ENCODE results near the gene CRYBG1. TPM values are rescaled to one million over a fixed set of nuclear protein-coding genes. Genes with fewer than 3 reads are reported as not detected.

The CRYBG1 gene
- total and polyA plus RNA-seq, 4 donors = 0.41 to 12.7 (median 5.8) TPM

DNA sequence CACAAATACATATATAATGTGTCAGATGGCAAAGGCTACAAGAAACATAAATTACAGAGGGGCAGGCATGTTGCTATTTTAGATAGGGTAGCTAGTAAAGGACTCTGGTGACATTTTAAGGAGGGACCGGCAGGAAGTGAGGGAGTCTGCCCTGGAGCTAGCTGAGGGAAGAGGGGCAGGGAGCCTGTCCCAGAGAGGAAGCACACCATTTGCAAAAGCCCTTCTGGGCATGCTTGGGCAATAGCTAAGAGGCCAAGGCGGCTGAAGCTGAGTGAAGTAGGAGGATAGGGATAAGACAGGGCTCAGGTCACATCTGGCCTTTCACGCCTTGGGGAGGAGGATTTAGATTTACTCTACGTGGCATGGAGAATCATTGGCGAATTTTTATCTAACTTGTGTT is 172.5 kb downstream of the CRYBG1 start:
- 65 to 81% methylated on average over 5 of the region's 5 CpGs for WGBS, 2 donors
- H3K4me3 ChIP-seq (ENCODE audit: low read length in 2 of 2) = no peak overlapping the region
- intact Hi-C loops (cut with DNase I) = no loop called here
- no peaks in the 10 kb centered on the region for H3K36me3 ChIP-seq (ENCODE audit: control insufficient read depth in 1 of 2, insufficient read depth in 2 of 2, low read length in 1 of 2)
- no peaks in the 10 kb centered on the region for H3K9me3 ChIP-seq (ENCODE audit: control insufficient read depth, low read length)
- no peaks in the 10 kb centered on the region for H3K27me3 ChIP-seq (ENCODE audit: control insufficient read depth in 1 of 2, insufficient read depth in 2 of 2, low read length in 1 of 2)
- no peaks in the 10 kb centered on the region for H3K4me1 ChIP-seq (ENCODE audit: control insufficient read depth in 1 of 2, insufficient read depth in 2 of 2, low read length in 2 of 2)
- H3K27ac ChIP-seq (ENCODE audit: low read depth in 1 of 2, low read length in 2 of 2) = no peak overlapping the region
- DNase-seq (no peak), ATAC-seq (ENCODE audit: low FRiP score) (no peak)

DNA sequence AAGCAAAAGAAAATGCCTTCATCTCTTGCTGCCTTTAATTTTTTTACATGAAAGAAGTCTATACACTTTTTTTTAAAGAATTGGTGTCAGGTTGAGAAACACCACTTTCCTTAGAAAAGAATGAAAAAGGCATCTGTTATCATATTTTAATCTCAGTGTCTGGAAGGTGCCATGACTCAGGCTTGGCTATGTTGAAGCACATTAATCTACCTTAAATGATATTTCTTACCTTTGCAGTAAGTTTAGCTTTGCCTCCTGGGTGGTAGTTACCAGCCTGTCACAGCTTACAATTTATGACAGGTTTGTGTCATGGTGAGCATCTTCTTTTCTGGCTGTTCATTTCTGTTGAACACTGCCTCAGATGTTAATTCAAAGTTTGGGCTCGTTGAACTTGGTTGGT is 173.5 kb downstream of the CRYBG1 start:
- H3K27ac ChIP-seq (ENCODE audit: low read depth in 1 of 2, low read length in 2 of 2) = no peak overlapping the region
- H3K27me3 ChIP-seq (ENCODE audit: control insufficient read depth in 1 of 2, insufficient read depth in 2 of 2, low read length in 1 of 2) = no peaks in the 10 kb centered on the region
- no peak for DNase-seq
- no peak for ATAC-seq (ENCODE audit: low FRiP score)
- 67 to 74% methylated on average over 1 of the region's 1 CpG for WGBS, 2 donors
- H3K36me3 ChIP-seq (ENCODE audit: control insufficient read depth in 1 of 2, insufficient read depth in 2 of 2, low read length in 1 of 2) = no peaks in the 10 kb centered on the region
- intact Hi-C loops (cut with DNase I) = no loop called here
- no peaks in the 10 kb centered on the region for H3K4me1 ChIP-seq (ENCODE audit: control insufficient read depth in 1 of 2, insufficient read depth in 2 of 2, low read length in 2 of 2)
- no peak overlapping the region for H3K4me3 ChIP-seq (ENCODE audit: low read length in 2 of 2)
- no peaks in the 10 kb centered on the region for H3K9me3 ChIP-seq (ENCODE audit: control insufficient read depth, low read length)

GRCh38 chr6:106534564-106534982 is 174.1 kb downstream of the CRYBG1 start:
- no peaks in the 10 kb centered on the region for H3K36me3 ChIP-seq (ENCODE audit: control insufficient read depth in 1 of 2, insufficient read depth in 2 of 2, low read length in 1 of 2)
- H3K27me3 ChIP-seq (ENCODE audit: control insufficient read depth in 1 of 2, insufficient read depth in 2 of 2, low read length in 1 of 2) = no peaks in the 10 kb centered on the region
- no peaks in the 10 kb centered on the region for H3K9me3 ChIP-seq (ENCODE audit: control insufficient read depth, low read length)
- 75 to 79% methylated on average over 2 of the region's 2 CpGs for WGBS, 2 donors
- H3K4me1 ChIP-seq (ENCODE audit: control insufficient read depth in 1 of 2, insufficient read depth in 2 of 2, low read length in 2 of 2) = no peaks in the 10 kb centered on the region
- no peak overlapping the region for H3K27ac ChIP-seq (ENCODE audit: low read depth in 1 of 2, low read length in 2 of 2)
- ATAC-seq (ENCODE audit: low FRiP score) = no peak
- DNase-seq = no peak
- intact Hi-C loops (cut with DNase I) = no loop called here
- no peak overlapping the region for H3K4me3 ChIP-seq (ENCODE audit: low read length in 2 of 2)

DNA sequence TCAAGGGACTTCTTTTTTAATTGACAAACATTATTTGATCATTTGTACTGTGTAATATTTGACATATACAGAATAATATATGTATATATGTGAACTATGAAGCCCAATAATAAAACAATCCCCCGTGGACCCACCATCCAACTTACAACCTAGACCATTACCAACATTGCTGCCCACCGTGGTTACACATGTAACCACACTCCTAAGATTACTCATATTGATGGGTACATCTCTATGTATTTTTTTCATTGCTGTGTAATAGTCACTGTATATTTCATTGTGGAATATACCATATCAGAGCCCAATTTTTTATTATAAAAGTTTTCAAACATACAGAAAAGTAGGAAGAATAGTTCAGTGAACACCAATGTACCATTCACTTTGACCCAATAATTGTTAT is 174.5 kb downstream of the CRYBG1 start:
- 89 to 95% methylated on average over 2 of the region's 2 CpGs for WGBS, 2 donors

DNA sequence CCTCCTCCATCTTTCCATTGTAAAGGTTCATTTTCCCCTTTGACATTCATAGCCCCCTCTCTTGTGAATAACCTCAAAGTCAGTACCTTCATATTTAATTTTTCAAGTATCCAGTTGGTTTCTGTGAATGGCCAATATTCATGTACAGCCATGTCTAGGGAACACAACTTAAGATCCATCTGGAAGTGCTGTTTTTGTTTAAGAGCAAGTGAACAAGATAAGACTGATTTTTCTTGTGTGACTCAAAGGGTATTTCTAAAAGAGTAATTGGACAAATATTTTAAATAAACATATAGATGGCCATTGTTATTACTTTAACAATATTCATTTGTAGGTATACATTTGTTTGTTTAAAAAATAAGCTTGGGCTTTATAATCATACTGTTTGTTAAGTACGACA is 175.8 kb downstream of the CRYBG1 start:
- H3K9me3 ChIP-seq (ENCODE audit: control insufficient read depth, low read length) = no peaks in the 10 kb centered on the region
- no peaks in the 10 kb centered on the region for H3K36me3 ChIP-seq (ENCODE audit: control insufficient read depth in 1 of 2, insufficient read depth in 2 of 2, low read length in 1 of 2)
- WGBS, 2 donors = 82 to 88% methylated on average over 1 of the region's 1 CpG
- DNase-seq (no peak), ATAC-seq (ENCODE audit: low FRiP score) (no peak)
- no peak overlapping the region for H3K27ac ChIP-seq (ENCODE audit: low read depth in 1 of 2, low read length in 2 of 2)
- intact Hi-C loops (cut with DNase I) = no loop called here
- H3K4me3 ChIP-seq (ENCODE audit: low read length in 2 of 2) = no peak overlapping the region
- no peaks in the 10 kb centered on the region for H3K4me1 ChIP-seq (ENCODE audit: control insufficient read depth in 1 of 2, insufficient read depth in 2 of 2, low read length in 2 of 2)
- no peaks in the 10 kb centered on the region for H3K27me3 ChIP-seq (ENCODE audit: control insufficient read depth in 1 of 2, insufficient read depth in 2 of 2, low read length in 1 of 2)

More for the DNA sequence above, 174.5 kb downstream of the CRYBG1 start:
- intact Hi-C loops (cut with DNase I) = no loop called here
- no peak overlapping the region for H3K27ac ChIP-seq (ENCODE audit: low read depth in 1 of 2, low read length in 2 of 2)
- H3K4me1 ChIP-seq (ENCODE audit: control insufficient read depth in 1 of 2, insufficient read depth in 2 of 2, low read length in 2 of 2) = no peaks in the 10 kb centered on the region
- H3K36me3 ChIP-seq (ENCODE audit: control insufficient read depth in 1 of 2, insufficient read depth in 2 of 2, low read length in 1 of 2) = no peaks in the 10 kb centered on the region
- DNase-seq = no peak
- ATAC-seq (ENCODE audit: low FRiP score) = no peak
- H3K9me3 ChIP-seq (ENCODE audit: control insufficient read depth, low read length) = no peaks in the 10 kb centered on the region
- no peak overlapping the region for H3K4me3 ChIP-seq (ENCODE audit: low read length in 2 of 2)
- H3K27me3 ChIP-seq (ENCODE audit: control insufficient read depth in 1 of 2, insufficient read depth in 2 of 2, low read length in 1 of 2) = no peaks in the 10 kb centered on the region

GRCh38 chr6:106536851-106537250 is 176.3 kb downstream of the CRYBG1 start:
- no peak for ATAC-seq (ENCODE audit: low FRiP score)
- intact Hi-C loops (cut with DNase I) = no loop called here
- WGBS, 2 donors = 77 to 92% methylated on average over 2 of the region's 2 CpGs
- H3K4me1 ChIP-seq (ENCODE audit: control insufficient read depth in 1 of 2, insufficient read depth in 2 of 2, low read length in 2 of 2) = no peaks in the 10 kb centered on the region
- H3K27ac ChIP-seq (ENCODE audit: low read depth in 1 of 2, low read length in 2 of 2) = no peak overlapping the region
- H3K9me3 ChIP-seq (ENCODE audit: control insufficient read depth, low read length) = no peaks in the 10 kb centered on the region
- DNase-seq = no peak
- H3K36me3 ChIP-seq (ENCODE audit: control insufficient read depth in 1 of 2, insufficient read depth in 2 of 2, low read length in 1 of 2) = no peaks in the 10 kb centered on the region
- H3K4me3 ChIP-seq (ENCODE audit: low read length in 2 of 2) = no peak overlapping the region
- no peaks in the 10 kb centered on the region for H3K27me3 ChIP-seq (ENCODE audit: control insufficient read depth in 1 of 2, insufficient read depth in 2 of 2, low read length in 1 of 2)

DNA sequence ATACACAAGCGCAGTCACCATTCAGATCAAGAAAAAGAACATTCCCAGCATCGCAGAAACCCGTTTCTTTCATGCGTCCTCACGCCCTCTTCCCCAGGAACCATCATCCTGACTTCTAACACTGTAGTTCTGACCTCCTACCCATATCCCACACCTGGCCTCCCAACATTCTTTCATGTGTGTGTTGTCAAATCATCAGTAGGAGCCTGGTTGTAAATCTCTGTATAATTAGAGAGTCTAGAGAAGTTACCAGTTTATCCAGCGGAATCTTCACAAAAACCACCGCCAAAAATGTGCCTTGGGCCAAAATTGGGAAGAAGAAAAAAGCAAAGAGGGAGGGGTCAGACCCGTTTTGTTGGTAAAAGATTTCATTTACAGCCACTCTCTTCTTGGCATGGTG is 177.1 kb downstream of the CRYBG1 start:
- Histone ChIP-seq H3K27me3 (ENCODE audit: control insufficient read depth in 1 of 2, insufficient read depth in 2 of 2, low read length in 1 of 2) (no peaks in the 10 kb centered on the region), H3K4me1 (ENCODE audit: control insufficient read depth in 1 of 2, insufficient read depth in 2 of 2, low read length in 2 of 2) (no peaks in the 10 kb centered on the region), H3K4me3 (ENCODE audit: low read length in 2 of 2) (no peak overlapping the region), H3K36me3 (ENCODE audit: control insufficient read depth in 1 of 2, insufficient read depth in 2 of 2, low read length in 1 of 2) (no peaks in the 10 kb centered on the region), H3K27ac (ENCODE audit: low read depth in 1 of 2, low read length in 2 of 2) (no peak overlapping the region), H3K9me3 (ENCODE audit: control insufficient read depth, low read length) (no peaks in the 10 kb centered on the region)
- intact Hi-C loops (cut with DNase I) = no loop called here
- ATAC-seq (ENCODE audit: low FRiP score) (no peak), DNase-seq (no peak)
- whole genome bisulfite sequencing, 2 donors = 81 to 83% methylated on average over 8 of the region's 8 CpGs

GRCh38 chr6:106538145-106538544 is 177.6 kb downstream of the CRYBG1 start:
- Histone ChIP-seq H3K27me3 (ENCODE audit: control insufficient read depth in 1 of 2, insufficient read depth in 2 of 2, low read length in 1 of 2) (no peaks in the 10 kb centered on the region), H3K4me3 (ENCODE audit: low read length in 2 of 2) (no peak overlapping the region), H3K9me3 (ENCODE audit: control insufficient read depth, low read length) (no peaks in the 10 kb centered on the region), H3K27ac (ENCODE audit: low read depth in 1 of 2, low read length in 2 of 2) (no peak overlapping the region), H3K36me3 (ENCODE audit: control insufficient read depth in 1 of 2, insufficient read depth in 2 of 2, low read length in 1 of 2) (no peaks in the 10 kb centered on the region), H3K4me1 (ENCODE audit: control insufficient read depth in 1 of 2, insufficient read depth in 2 of 2, low read length in 2 of 2) (no peaks in the 10 kb centered on the region)
- ATAC-seq (ENCODE audit: low FRiP score) (no peak), DNase-seq (no peak)
- intact Hi-C loops (cut with DNase I) = no loop called here
- 80 to 89% methylated on average over 1 of the region's 1 CpG for WGBS, 2 donors

- no peaks in the 10 kb centered on the region for H3K4me1 ChIP-seq (ENCODE audit: control insufficient read depth in 1 of 2, insufficient read depth in 2 of 2, low read length in 2 of 2)
- H3K9me3 ChIP-seq (ENCODE audit: control insufficient read depth, low read length) = no peaks in the 10 kb centered on the region
- no peaks in the 10 kb centered on the region for H3K27me3 ChIP-seq (ENCODE audit: control insufficient read depth in 1 of 2, insufficient read depth in 2 of 2, low read length in 1 of 2)
- no peak overlapping the region for H3K27ac ChIP-seq (ENCODE audit: low read depth in 1 of 2, low read length in 2 of 2)
- no peaks in the 10 kb centered on the region for H3K36me3 ChIP-seq (ENCODE audit: control insufficient read depth in 1 of 2, insufficient read depth in 2 of 2, low read length in 1 of 2)
- DNase-seq (peak in 1 of 2 donors; percentile 65), ATAC-seq (ENCODE audit: low FRiP score) (no peak)
- WGBS, 2 donors = 79 to 84% methylated on average over 9 of the region's 9 CpGs
- intact Hi-C loops (cut with DNase I) = no loop called here
- H3K4me3 ChIP-seq (ENCODE audit: low read length in 2 of 2) = no peak overlapping the region
Measured at GRCh38 chr6:106539936-106540335, 179.4 kb downstream of the CRYBG1 start.

All from aorta (tissue), 5 donors.